ENCODE results near the gene APOL2.
"Not testable (repeated sequence)": the region's sequence is repeated elsewhere in the genome, so short reads cannot be mapped to it uniquely, and the experiment has no call there.

The APOL2 gene

DNA sequence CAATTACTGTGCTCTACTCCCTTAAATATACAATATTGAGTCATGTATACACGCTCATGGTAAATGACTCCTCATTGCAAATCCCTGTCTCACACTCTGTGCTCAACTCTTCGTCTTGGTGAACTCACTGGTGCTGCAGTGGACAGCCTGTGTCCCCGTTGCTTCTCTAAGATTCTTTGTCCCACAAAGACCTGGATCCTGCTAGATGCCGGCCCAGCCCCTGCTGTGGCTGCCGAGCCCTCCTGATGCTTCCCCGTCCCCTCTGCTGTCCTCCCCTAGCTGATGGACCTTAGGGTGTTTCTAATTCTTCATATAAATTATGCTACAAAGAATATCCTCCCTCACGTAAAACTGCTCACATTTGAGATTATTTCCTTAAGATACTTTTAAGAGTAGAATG lies 5.5 kb downstream of the APOL2 start:
- H3K27ac ChIP-seq: no peak overlapping the region
- in situ Hi-C loops (cut with HindIII; ENCODE audit: low pct_ligation_motif_present, low sequenced_read_pairs): no loop called here

DNA sequence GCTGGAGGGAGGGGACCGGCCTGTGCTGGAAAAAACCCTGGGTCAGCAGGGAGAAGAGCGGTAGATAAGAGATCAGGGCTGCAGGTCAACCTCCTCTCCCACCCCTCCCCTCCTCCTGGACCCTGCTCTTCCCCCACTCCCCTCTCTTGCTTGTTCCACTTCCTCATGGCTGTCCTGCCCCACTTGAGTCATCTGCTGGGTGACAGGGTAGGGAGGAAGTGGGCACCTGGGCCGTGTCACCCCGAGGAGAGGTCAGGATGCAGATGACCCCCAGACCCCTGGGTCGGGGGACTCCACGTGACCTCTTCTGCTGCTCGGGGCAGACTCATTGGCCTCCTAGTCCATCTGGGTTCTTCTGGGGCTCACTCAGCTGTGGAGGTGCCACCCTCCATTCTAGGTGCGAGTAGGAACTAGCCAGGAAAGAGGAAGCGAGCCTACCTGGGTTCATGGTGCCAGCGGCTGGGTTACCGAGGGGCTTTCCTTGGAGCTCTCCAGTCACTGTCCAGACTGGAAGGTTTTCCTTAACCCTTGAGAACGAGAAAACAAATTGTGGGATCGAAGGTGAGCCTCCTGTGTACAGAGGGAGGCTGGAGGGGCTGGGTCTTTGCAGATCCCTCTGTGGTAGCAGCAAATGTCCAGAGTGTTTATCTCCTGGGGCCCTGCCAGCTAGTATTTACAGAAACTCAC lies 6.5 kb downstream of the APOL2 start:
- in situ Hi-C loops (cut with HindIII; ENCODE audit: low pct_ligation_motif_present, low sequenced_read_pairs): no loop called here

More for the DNA sequence above, 5.5 kb downstream of the APOL2 start:
- Histone ChIP-seq H3K4me3 (ENCODE audit: low read depth, low read length) (no peak overlapping the region), H3K36me3 (replicated peaks) (peaks cover 37% of the 10 kb centered on the region), H3K27me3 (replicated peaks) (no peaks in the 10 kb centered on the region)
- TF ChIP-seq, protein P1, sequence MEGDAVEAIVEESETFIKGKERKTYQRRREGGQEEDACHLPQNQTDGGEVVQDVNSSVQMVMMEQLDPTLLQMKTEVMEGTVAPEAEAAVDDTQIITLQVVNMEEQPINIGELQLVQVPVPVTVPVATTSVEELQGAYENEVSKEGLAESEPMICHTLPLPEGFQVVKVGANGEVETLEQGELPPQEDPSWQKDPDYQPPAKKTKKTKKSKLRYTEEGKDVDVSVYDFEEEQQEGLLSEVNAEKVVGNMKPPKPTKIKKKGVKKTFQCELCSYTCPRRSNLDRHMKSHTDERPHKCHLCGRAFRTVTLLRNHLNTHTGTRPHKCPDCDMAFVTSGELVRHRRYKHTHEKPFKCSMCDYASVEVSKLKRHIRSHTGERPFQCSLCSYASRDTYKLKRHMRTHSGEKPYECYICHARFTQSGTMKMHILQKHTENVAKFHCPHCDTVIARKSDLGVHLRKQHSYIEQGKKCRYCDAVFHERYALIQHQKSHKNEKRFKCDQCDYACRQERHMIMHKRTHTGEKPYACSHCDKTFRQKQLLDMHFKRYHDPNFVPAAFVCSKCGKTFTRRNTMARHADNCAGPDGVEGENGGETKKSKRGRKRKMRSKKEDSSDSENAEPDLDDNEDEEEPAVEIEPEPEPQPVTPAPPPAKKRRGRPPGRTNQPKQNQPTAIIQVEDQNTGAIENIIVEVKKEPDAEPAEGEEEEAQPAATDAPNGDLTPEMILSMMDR (IDR thresholded peaks at IDR 0.05; ENCODE audit: low read depth, low read length, missing control alignments): no peak
- no peak for DNase-seq

DNA sequence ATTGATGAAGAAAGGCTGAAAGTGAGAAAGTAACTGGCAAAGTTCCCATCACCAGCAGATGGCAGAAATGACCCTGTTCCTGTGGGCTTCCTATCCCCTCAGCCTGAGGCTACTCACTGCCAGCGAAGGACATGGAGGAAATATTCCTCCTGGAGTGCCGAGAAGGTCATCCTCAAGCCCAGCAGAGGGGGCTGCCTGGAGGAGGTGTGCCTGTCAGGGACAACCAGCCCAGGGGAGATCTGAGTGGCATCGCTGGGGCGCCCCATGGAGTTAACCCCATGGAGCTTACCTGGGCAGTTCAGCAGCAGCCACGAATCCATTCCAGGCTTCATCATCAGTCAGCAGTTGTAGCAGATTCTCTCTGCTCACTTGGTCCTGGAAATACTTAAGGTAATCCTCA lies 8.3 kb downstream of the APOL2 start:
- H3K27ac ChIP-seq; H3K27me3 ChIP-seq (replicated peaks); H3K4me3 ChIP-seq (ENCODE audit: low read depth, low read length); DNase-seq; in situ Hi-C loops (cut with HindIII; ENCODE audit: low pct_ligation_motif_present, low sequenced_read_pairs): not testable (repeated sequence)
- H3K36me3 ChIP-seq (replicated peaks): peaks cover 48% of the 10 kb centered on the region

More for the DNA sequence above, 6.5 kb downstream of the APOL2 start:
- no peaks in the 10 kb centered on the region for H3K27me3 ChIP-seq (replicated peaks)
- DNase-seq: no peak
- no peak overlapping the region for H3K27ac ChIP-seq
- TF ChIP-seq, protein P1 (IDR thresholded peaks at IDR 0.05; ENCODE audit: low read depth, low read length, missing control alignments): no peak
- peaks cover 43% of the 10 kb centered on the region for H3K36me3 ChIP-seq (replicated peaks)
- H3K4me3 ChIP-seq (ENCODE audit: low read depth, low read length): no peak overlapping the region

DNA sequence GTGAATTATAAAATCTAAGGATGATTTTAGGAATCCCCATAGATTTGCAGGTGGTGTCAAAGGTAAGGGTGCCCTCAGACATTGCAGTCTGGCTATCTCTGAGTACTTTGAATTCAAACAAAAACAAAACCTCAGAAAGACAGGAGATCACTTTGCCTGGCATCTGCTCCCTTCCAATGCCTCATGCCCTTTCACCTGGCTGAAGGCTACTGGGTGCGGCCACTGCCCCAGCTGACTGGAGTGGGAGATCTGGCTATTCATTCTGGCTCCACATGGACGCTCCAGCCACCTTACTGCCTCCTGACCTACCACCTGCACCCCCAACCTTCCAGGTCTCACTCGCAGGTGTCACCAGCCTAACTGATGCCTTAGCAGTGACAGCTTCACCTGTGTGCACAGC lies 9.7 kb downstream of the APOL2 start:
- H3K36me3 ChIP-seq (replicated peaks): peaks cover 48% of the 10 kb centered on the region
- H3K27me3 ChIP-seq (replicated peaks); H3K4me3 ChIP-seq (ENCODE audit: low read depth, low read length); in situ Hi-C loops (cut with HindIII; ENCODE audit: low pct_ligation_motif_present, low sequenced_read_pairs); DNase-seq; H3K27ac ChIP-seq: not testable (repeated sequence)

DNA sequence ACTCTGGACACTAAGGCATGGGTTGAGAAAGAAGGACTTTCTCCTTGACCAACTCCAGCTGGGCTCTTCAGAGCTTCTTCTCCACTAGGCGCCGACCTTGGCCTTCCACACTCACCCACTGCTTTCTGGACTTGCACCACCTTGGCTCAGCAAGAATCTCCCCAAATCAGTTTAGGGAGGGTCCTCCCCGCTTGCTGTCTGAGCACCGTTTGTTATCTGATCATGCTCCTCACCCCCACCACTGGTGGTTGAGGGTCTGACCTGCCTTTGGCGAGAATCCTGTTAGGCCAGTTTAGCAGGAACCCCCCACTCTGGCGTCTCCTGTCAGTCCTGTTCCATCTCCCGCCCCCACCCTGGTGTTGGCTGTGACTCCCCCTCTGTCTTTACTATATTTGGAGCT lies 10.4 kb downstream of the APOL2 start:
- in situ Hi-C loops (cut with HindIII; ENCODE audit: low pct_ligation_motif_present, low sequenced_read_pairs): no loop called here
- H3K36me3 ChIP-seq (replicated peaks): peaks cover 48% of the 10 kb centered on the region
- H3K4me3 ChIP-seq (ENCODE audit: low read depth, low read length): no peak overlapping the region
- no peaks in the 10 kb centered on the region for H3K27me3 ChIP-seq (replicated peaks)
- TF ChIP-seq, protein P1 (IDR thresholded peaks at IDR 0.05; ENCODE audit: low read depth, low read length, missing control alignments): no peak
- no peak overlapping the region for H3K27ac ChIP-seq
- DNase-seq: no peak

DNA sequence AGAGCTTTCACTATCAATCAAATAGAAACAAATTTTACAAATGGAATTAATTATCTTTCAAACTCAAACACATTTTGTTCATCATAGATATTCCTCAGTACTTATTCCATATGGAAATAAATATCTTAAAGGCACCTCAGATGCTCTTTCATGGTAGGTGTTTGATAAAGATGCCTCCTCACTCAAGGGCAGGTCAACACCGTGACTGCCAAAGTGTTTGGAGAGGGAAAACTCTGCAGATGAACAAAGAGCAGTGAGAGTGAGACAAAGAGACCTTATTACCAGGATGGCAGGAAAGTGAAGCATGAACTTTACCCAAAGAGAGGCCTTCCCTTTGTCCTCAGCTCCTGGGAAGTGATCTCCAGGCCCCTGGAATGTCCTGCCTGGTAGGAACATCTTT lies 11.0 kb downstream of the APOL2 start:
- DNase-seq; H3K4me3 ChIP-seq (ENCODE audit: low read depth, low read length); H3K27ac ChIP-seq; H3K27me3 ChIP-seq (replicated peaks); in situ Hi-C loops (cut with HindIII; ENCODE audit: low pct_ligation_motif_present, low sequenced_read_pairs): not testable (repeated sequence)
- peaks cover 46% of the 10 kb centered on the region for H3K36me3 ChIP-seq (replicated peaks)

DNA sequence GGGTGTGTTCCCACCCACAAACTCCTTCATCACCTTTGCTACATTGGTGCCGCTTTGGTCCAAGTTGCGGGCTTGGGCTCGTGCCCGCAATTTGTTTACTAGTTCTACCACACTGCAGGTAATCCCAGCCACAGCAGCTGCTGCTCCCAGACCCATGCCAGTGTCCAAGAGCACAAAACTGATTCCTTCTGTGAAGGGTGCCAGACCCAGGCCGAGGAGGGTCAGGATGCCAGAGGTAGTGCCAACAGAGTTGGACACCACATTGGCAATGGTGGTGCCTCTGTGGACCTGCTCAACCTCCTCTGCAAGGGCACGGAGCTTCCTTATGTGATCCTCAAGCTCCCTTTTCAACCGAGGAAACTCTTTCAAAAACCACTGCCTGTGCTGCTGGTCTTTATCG lies 11.5 kb downstream of the APOL2 start:
- in situ Hi-C loops (cut with HindIII; ENCODE audit: low pct_ligation_motif_present, low sequenced_read_pairs): no loop called here
- Histone ChIP-seq H3K4me3 (ENCODE audit: low read depth, low read length) (no peak overlapping the region), H3K27ac (no peak overlapping the region), H3K27me3 (replicated peaks) (no peaks in the 10 kb centered on the region), H3K36me3 (replicated peaks) (peaks cover 40% of the 10 kb centered on the region)
- TF ChIP-seq, protein P1 (IDR thresholded peaks at IDR 0.05; ENCODE audit: low read depth, low read length, missing control alignments): no peak
- no peak for DNase-seq
